ENCODE measurements around the gene TECPR2.
"Not testable (repeated sequence)": the region's sequence is repeated elsewhere in the genome, so short reads cannot be mapped to it uniquely, and the experiment has no call there.

Gene TECPR2

GRCh38 chr14:102538602-102539543 is 176.1 kb downstream of the TECPR2 start:
- no peak for DNase-seq

- no peak for DNase-seq
Measured at GRCh38 chr14:102539544-102540314, 177.0 kb downstream of the TECPR2 start.

DNA sequence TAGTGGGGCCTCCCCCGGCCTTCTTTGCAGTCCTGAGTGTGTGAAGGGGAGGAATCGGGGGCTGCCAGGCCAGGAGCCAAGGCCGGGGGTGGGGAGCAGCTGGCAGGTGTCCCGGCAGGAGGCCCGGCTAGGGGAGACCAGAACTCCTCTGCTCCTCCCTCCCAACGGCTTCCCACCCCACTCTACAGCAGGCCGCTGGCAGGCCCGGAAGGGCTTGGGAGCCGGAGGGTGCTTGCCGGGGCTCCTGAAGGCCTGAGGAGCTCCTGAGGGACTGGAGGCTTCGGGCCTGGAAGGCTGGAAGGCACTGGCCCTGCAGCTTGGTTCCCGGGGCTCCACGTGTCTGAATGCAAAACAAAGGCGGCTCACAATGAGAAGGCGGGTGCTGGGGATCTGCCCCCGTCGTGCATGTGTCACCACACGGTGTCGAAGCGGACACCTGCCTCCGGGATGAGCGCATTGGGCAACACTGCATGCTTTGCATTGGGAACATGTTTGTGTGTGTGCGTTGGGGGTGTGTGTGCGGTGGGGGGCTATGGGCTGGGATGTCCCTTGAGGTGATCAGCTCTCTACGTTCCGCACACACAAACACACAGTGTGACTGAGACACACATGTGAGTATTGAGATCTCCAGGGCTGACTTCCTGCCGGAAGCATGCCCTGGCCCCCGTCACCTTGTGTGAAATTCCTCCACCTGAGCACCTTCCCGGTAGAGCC is 177.7 kb downstream of the TECPR2 start:
- DNase-seq = no peak

DNA sequence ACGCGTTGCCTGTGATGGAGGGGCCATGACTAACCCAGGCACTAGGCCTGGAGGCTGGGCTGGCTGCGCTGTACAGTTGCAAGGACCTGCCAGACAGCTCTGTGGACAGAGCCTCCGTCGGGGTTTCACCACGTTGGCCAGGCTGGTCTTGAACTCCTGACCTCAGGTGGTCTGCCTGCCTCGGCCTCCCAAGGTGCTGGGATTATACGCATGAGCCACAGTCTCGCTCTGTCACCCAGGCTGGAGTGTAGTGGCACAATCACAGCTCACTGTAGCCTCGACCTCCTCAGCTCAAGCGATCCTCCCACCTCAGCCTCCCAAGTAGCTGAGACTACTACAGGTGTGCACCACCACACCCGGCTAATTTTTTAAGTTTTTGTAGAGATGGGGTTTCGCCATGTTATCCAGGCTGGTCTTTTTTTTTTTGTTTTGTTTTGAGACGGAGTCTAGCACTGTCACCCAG is 178.3 kb downstream of the TECPR2 start:
- DNase-seq = not testable (repeated sequence)

DNA sequence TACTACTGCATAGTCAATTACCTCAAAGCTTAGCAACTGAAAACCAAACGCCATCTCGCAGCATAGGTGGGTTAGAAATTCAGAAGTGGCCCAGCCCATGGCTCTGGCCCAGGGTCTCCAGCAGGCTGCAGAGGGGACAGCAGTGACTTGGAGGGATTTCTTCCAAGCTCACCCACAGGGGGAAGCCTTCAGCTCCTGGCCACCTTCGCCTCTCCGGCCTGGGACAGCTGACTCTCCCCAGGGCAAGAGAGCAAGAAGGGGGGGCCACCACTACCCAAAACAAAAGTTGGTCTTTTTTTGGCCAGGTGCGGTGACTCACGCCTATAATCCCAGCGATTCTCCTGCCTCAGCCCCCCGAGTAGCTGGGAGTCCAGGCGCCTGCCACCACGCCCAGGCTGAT is 179.0 kb downstream of the TECPR2 start:
- no peak for DNase-seq

- DNase-seq = no peak
Measured at GRCh38 chr14:102544046-102544746, 181.5 kb downstream of the TECPR2 start.

DNA sequence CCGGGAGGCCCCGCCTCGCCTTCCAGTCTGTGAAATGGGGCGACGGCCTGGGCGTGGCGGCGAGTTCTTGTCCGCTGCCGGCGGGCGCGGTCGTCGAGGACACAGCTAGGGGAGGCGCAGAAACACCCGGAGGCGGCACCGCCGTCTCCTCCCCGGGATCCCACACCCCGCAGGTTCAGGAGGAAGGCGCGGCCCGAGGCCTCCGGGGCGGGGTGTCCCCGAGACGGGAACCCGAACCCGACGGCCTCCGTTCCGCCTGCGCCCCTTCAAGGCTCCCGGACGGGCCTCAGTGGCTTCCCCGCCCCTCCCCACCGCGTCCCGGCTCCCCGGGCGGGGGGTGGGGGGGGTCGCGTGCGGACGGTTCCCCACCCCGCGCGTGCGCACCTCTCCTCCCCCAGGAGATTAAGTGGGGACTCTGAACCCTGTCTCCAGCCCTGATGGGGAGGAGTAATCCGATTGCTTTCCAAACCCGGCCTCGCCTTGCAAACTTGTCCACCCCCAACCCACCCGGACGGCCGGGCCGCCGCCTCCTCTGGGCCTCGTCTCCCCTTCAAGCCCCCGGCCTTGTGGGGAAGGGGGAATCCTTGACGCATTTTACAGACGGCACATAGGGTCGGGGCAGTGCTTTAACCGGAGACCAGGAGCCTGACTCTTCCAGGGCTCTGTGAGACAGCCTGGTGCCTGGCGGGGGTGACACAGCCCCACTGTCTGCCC is 182.2 kb downstream of the TECPR2 start:
- no peak for DNase-seq

GRCh38 chr14:102545461-102546265 is 182.9 kb downstream of the TECPR2 start:
- DNase-seq = no peak

DNA sequence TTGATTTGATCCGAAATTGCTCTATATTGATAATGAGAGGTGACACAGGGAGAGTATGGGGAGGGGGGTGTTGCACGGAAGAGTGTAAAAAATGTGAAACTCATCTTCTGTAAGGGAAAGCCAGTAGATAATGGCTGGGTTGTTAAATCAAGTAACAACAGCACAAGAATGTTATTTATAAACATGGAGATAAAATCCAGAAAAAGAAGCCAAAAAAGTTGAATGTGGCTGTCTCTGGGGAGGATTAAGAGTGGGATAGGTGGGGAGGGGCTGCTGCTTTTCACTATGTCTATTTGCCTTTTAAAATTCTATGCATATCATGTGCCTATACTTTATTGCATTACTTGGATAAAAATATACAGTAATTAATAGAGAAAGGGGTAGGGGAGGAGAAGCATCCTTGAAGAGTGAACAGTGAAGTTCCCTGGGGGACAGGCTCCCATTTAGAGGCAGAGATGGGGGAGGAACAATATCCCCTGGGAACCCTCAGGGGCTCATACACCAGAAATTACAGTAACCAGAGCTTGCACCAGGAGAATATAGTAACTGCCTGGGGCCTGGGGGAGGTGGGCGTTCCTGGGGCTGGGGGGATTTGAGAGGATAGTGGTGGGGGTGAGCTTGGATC is 186.0 kb downstream of the TECPR2 start:
- DNase-seq = no peak

GRCh38 chr14:102550927-102551401 is 188.2 kb downstream of the TECPR2 start:
- not testable (repeated sequence) for DNase-seq

Data from activated gamma-delta T cell treated with Interleukin-2 at 50 U/mL for 16 hours (primary cell).